GM21576 (cell line): ENCODE results near the gene AMZ1.

ENCODE experiments used
- ATAC-seq: cut with Tn5 transposase; IDR thresholded peaks from one replicate; pipeline ENCODE4 v1.9.1; 2021; ENCODE audit warnings: mild to moderate bottlenecking, moderate library complexity; ENCODE audit not compliant: unreplicated experiment

AMZ1 gene

GRCh38 chr7:2650451-2650850 is 37.6 kb upstream of the AMZ1 start:
- no peak for ATAC-seq

- ATAC-seq = no peak
These were observed 36.7 kb upstream of the AMZ1 start for GRCh38 chr7:2651336-2651735.

- no peak for ATAC-seq
These were observed 35.9 kb upstream of the AMZ1 start for GRCh38 chr7:2651847-2652735.

GRCh38 chr7:2652736-2653060 is 35.3 kb upstream of the AMZ1 start:
- no peak for ATAC-seq

- ATAC-seq = no peak
These were observed 33.9 kb upstream of the AMZ1 start for GRCh38 chr7:2654059-2654458.

GRCh38 chr7:2655870-2656614 is 32.0 kb upstream of the AMZ1 start:
- ATAC-seq = no peak

- ATAC-seq = no peak
These were observed 30.8 kb upstream of the AMZ1 start for GRCh38 chr7:2657208-2657607.

GRCh38 chr7:2657920-2658671 is 29.9 kb upstream of the AMZ1 start:
- ATAC-seq = no peak

GRCh38 chr7:2658941-2659340 is 29.1 kb upstream of the AMZ1 start:
- ATAC-seq = no peak

- ATAC-seq = no peak
These were observed 28.2 kb upstream of the AMZ1 start for GRCh38 chr7:2659556-2660358.

- no peak for ATAC-seq
These were observed 27.5 kb upstream of the AMZ1 start for GRCh38 chr7:2660359-2661095.

GRCh38 chr7:2661096-2661449 is 26.9 kb upstream of the AMZ1 start:
- ATAC-seq = no peak

- no peak for ATAC-seq
These were observed 26.3 kb upstream of the AMZ1 start for GRCh38 chr7:2661602-2662272.

GRCh38 chr7:2662273-2663120 is 25.5 kb upstream of the AMZ1 start:
- ATAC-seq = no peak

GRCh38 chr7:2663121-2663886 is 24.7 kb upstream of the AMZ1 start:
- no peak for ATAC-seq

GRCh38 chr7:2663960-2664359 is 24.0 kb upstream of the AMZ1 start:
- no peak for ATAC-seq

GRCh38 chr7:2665359-2665791 is 22.6 kb upstream of the AMZ1 start:
- ATAC-seq = no peak

GRCh38 chr7:2666155-2666554 is 21.8 kb upstream of the AMZ1 start:
- ATAC-seq = no peak
